Suprapubic skin (tissue), 4 donors: ENCODE measurements around the gene ITGA6.

Source experiments
- EP300 ChIP-seq: sonication (generic); formaldehyde crosslinking; IDR thresholded peaks from one replicate; pipeline ENCODE4 v1.6.1; 2017; ENCODE audit warnings: antibody characterized with exemption
- POLR2A ChIP-seq, 2 donors: fragments of 450-650 bp; IDR thresholded peaks; one replicate each; pipeline ENCODE4 v1.6.1; 2017; ENCODE audit warnings: antibody characterized with exemption in 2 of 2, mild to moderate bottlenecking in 2 of 2, moderate library complexity in 2 of 2
- POLR2AphosphoS5 ChIP-seq, 3 donors: sonication (generic); formaldehyde crosslinking; IDR thresholded peaks; one replicate each; pipeline ENCODE4 v1.6.1; 2017; ENCODE audit warnings: antibody characterized with exemption in 3 of 3
- TF ChIP-seq, protein P1 (sequence below), 2 donors: fragments of 200-600 bp in 1 of 2; fragments of 450-650 bp in 1 of 2; sonication (generic) in 1 of 2; IDR thresholded peaks; one replicate each; pipeline ENCODE4 v1.5.1; 2016 to 2019; ENCODE audit warnings: antibody characterized with exemption in 2 of 2, mild to moderate bottlenecking in 1 of 2, moderate library complexity in 1 of 2

DNA sequence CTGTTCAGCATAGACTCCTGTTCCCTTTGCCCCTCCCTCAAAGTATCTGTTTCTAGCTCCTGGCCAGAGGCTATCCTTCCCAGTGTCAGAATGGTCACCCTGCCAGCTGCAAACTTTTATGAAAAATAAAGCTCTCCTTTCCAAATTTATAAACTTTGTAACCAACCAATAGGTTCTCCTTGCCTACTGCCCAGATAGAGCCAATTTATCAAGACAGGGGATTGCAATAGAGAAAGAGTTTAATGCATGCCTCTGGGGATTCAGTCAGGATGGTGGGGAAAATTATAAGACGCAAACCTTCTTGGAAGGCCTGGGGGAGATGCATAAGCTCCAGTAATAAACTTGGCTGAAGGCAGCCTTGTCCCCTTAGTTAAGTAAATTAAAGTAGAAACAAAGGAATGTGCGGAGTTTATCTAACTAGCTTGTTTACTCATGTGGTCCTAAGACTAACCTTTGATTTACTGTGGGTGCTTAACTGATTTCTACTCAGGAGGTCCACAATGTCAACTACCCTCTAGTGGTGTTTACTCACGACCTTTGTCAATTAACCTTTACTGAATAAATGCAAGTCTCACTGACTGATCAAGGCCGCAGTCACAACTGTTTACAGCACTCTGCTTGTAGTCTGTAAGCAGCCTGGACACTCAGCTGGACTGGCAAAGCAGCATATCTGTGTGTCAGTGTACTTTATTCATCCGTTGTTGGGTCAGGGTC, 85.6 kb downstream of the ITGA6 start:
- TF ChIP-seq, protein P1, sequence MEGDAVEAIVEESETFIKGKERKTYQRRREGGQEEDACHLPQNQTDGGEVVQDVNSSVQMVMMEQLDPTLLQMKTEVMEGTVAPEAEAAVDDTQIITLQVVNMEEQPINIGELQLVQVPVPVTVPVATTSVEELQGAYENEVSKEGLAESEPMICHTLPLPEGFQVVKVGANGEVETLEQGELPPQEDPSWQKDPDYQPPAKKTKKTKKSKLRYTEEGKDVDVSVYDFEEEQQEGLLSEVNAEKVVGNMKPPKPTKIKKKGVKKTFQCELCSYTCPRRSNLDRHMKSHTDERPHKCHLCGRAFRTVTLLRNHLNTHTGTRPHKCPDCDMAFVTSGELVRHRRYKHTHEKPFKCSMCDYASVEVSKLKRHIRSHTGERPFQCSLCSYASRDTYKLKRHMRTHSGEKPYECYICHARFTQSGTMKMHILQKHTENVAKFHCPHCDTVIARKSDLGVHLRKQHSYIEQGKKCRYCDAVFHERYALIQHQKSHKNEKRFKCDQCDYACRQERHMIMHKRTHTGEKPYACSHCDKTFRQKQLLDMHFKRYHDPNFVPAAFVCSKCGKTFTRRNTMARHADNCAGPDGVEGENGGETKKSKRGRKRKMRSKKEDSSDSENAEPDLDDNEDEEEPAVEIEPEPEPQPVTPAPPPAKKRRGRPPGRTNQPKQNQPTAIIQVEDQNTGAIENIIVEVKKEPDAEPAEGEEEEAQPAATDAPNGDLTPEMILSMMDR (IDR thresholded peaks at IDR 0.05) = no peak
- TF ChIP-seq POLR2AphosphoS5 (IDR thresholded peaks at IDR 0.05) (no peak), POLR2A (IDR thresholded peaks at IDR 0.05) (no peak), EP300 (no peak)
